ENCODE data around the gene HBZ. TPM values are rescaled to one million over a fixed set of nuclear protein-coding genes. Genes with fewer than 3 reads are reported as not detected.
"Not testable (repeated sequence)": the region's sequence is repeated elsewhere in the genome, so short reads cannot be mapped to it uniquely, and the experiment has no call there.

Gene HBZ
- total and polyA plus RNA-seq, 9 donors: 0.93 to 16.3 (median 7.2) TPM

DNA sequence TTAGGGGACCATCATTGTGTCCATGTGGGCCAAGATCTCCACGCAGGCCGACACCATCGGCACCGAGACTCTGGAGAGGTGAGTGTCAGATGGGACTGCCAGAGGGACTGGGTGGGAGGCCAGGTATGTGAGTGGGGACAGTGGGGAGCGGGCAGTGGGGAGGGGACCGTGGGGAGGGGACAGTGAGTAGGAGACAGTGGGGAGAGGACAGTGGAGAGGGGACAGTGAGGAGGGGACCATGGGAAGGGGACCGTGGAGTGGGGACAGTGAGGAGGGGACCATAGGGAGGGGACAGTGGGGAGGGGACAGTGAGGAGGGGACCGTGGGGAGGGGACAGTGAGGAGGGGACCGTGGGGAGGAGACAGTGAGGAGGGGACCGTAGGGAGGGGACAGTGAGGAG lies 10.7 kb downstream of the HBZ start:
- not testable (repeated sequence) for H3K4me3 ChIP-seq (ENCODE audit: low read length); H3K9me3 ChIP-seq (replicated peaks; ENCODE audit: control insufficient read depth, low read depth, low read length); H3K27ac ChIP-seq (ENCODE audit: low read length); DNase-seq; H3K36me3 ChIP-seq (ENCODE audit: control insufficient read depth, insufficient read depth, low read length)
- peaks cover 59% of the 10 kb centered on the region for H3K27me3 ChIP-seq (ENCODE audit: control insufficient read depth, insufficient read depth, low read length)
- 76% methylated on average over 4 of the region's 10 CpGs for WGBS (ENCODE audit: insufficient coverage)
- H3K4me1 ChIP-seq (ENCODE audit: control insufficient read depth, insufficient read depth, low read length): peaks cover 17% of the 10 kb centered on the region

DNA sequence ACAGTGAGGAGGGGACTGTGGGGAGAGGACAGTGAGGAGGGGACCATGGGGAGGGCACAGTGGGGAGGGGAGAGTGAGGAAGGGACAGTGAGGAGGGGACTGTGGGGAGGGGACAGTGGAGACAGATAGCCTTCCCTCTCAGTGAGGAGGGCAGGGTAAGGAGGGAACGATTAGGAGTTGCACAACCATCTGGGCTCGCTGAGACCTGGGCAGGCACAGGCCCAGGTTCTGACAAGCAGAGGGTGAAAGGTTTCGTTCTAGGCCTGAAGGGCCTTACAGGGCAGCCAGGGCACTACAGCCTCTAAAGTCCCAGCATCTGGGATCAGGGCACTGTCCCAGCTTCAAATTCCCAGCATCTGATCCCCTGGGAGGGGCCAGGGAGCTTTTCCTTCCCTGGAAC lies 11.3 kb downstream of the HBZ start:
- not testable (repeated sequence) for H3K36me3 ChIP-seq (ENCODE audit: control insufficient read depth, insufficient read depth, low read length); H3K27ac ChIP-seq (ENCODE audit: low read length); H3K4me3 ChIP-seq (ENCODE audit: low read length); H3K9me3 ChIP-seq (replicated peaks; ENCODE audit: control insufficient read depth, low read depth, low read length); DNase-seq
- no CpG with 5 or more reads among the region's 3 CpGs for WGBS (ENCODE audit: insufficient coverage)
- Histone ChIP-seq H3K4me1 (ENCODE audit: control insufficient read depth, insufficient read depth, low read length) (peaks cover 17% of the 10 kb centered on the region), H3K27me3 (ENCODE audit: control insufficient read depth, insufficient read depth, low read length) (peaks cover 62% of the 10 kb centered on the region)

DNA sequence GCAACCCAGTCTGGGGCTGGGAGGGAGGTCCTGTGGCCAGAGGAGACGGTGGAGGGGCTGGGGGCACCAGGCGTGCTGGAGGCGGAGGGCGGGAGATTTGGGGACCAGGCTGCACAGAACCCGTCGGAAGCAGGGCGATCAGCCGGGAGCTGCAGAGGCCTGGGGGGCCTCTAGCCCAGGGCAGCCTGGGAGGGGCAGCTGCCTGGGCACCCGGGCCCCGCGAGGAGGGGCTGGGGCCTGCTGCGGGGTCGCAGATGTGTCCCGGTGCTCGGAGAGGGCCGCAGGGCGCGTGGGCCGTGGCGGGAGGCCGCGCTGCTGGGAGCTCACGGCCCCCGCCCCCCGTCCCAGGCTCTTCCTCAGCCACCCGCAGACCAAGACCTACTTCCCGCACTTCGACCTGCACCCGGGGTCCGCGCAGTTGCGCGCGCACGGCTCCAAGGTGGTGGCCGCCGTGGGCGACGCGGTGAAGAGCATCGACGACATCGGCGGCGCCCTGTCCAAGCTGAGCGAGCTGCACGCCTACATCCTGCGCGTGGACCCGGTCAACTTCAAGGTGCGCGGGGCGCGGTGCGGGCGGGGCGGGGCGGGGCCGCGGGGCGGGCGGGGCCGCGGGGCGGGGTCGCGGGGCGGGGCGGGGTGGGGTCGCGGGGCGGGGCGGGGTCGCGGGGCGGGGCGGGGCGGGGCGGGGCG lies 11.8 kb downstream of the HBZ start:
- not testable (repeated sequence) for H3K4me3 ChIP-seq (ENCODE audit: low read length); H3K9me3 ChIP-seq (replicated peaks; ENCODE audit: control insufficient read depth, low read depth, low read length); H3K36me3 ChIP-seq (ENCODE audit: control insufficient read depth, insufficient read depth, low read length); H3K27ac ChIP-seq (ENCODE audit: low read length); DNase-seq
- peaks cover 65% of the 10 kb centered on the region for H3K27me3 ChIP-seq (ENCODE audit: control insufficient read depth, insufficient read depth, low read length)
- H3K4me1 ChIP-seq (ENCODE audit: control insufficient read depth, insufficient read depth, low read length): peaks cover 17% of the 10 kb centered on the region
- no CpG with 5 or more reads among the region's 80 CpGs for WGBS (ENCODE audit: insufficient coverage)

DNA sequence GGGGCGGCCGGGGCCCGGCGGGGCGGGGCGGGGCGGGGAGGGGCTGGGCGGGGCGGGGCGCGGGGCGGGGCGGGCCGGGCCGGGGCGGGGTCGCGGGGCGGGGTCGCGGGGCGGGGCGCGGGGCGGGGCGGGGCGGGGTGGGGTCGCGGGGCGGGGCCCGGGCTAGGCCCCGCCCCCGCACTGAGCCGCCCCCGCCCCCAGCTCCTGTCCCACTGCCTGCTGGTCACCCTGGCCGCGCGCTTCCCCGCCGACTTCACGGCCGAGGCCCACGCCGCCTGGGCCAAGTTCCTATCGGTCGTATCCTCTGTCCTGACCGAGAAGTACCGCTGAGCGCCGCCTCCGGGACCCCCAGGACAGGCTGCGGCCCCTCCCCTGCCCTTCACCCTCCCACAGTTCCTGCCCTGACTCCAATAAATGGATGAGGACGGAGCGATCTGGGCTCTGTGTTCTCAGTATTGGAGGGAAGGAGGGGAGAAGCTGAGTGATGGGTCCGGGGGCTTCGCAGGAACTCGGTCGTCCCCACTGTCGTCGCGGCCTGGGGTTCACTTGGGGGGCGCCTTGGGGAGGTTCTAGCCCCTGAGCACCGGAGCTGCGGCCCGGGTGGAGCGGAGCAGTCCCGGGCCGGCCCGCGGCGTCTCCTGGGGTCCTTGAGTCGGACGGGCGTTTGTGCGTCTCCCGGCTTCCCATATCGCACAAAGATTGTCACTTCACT lies 12.5 kb downstream of the HBZ start:
- Histone ChIP-seq H3K27ac (ENCODE audit: low read length) (no peak overlapping the region), H3K9me3 (replicated peaks; ENCODE audit: control insufficient read depth, low read depth, low read length) (no peaks in the 10 kb centered on the region), H3K4me3 (ENCODE audit: low read length) (peak overlapping the region; percentile 13), H3K36me3 (ENCODE audit: control insufficient read depth, insufficient read depth, low read length) (no peaks in the 10 kb centered on the region), H3K4me1 (ENCODE audit: control insufficient read depth, insufficient read depth, low read length) (peaks cover 17% of the 10 kb centered on the region), H3K27me3 (ENCODE audit: control insufficient read depth, insufficient read depth, low read length) (peaks cover 67% of the 10 kb centered on the region)
- WGBS (ENCODE audit: insufficient coverage): under 1% methylated on average over 40 of the region's 77 CpGs
- no peak for DNase-seq

DNA sequence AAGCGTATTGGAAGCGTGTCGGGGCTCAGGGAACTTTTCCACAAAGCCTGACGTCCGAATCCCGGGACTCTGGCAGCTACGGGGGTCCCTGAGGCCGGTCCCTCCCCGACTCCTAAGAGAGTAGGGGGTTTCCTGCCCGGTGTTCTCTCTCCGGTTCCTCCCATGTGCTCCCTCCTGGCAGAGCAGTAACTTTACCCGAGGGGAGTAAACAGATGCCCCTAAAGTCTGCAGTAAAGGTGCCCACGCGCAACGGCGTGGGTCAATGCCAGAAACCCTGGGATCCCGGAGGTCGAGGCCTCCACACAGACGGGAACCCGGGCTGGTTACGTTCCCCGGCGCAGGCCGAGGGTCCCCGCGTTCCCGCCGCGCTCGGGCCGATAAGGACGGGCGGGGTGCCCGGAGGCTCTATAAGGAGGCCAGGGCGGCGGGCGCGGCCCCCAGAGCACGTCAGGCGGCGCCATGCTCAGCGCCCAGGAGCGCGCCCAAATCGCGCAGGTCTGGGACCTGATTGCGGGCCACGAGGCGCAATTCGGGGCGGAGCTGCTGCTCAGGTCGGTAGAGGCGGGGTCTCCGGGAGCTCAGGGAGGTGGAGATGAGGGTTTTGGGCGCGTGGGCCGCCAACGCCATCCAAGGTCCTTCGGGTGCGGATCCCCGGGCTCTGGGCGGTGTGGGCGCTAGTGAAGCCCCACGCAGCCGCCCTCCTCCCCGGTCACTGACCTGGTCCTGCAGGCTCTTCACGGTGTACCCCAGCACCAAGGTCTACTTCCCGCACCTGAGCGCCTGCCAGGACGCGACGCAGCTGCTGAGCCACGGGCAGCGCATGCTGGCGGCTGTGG lies 13.3 kb downstream of the HBZ start, which contains the start of gene HBM:
HBM (plus strand) TSS at position 440 of the 836 bp plus-strand sequence; CDS start at position 460, 20 bp downstream.
- Histone ChIP-seq H3K4me3 (ENCODE audit: low read length) (peak within 1 kb of the TSS; percentile 13), H3K4me1 (ENCODE audit: control insufficient read depth, insufficient read depth, low read length) (peaks cover 17% of the 10 kb centered on the region), H3K9me3 (replicated peaks; ENCODE audit: control insufficient read depth, low read depth, low read length) (no peaks in the 10 kb centered on the region), H3K27ac (ENCODE audit: low read length) (no peak within 1 kb of the TSS), H3K27me3 (ENCODE audit: control insufficient read depth, insufficient read depth, low read length) (peaks cover 73% of the 10 kb centered on the region), H3K36me3 (ENCODE audit: control insufficient read depth, insufficient read depth, low read length) (no peaks in the 10 kb centered on the region)
- DNase-seq: no peak
- WGBS (ENCODE audit: insufficient coverage): 2% methylated on average over 73 of the region's 75 CpGs

DNA sequence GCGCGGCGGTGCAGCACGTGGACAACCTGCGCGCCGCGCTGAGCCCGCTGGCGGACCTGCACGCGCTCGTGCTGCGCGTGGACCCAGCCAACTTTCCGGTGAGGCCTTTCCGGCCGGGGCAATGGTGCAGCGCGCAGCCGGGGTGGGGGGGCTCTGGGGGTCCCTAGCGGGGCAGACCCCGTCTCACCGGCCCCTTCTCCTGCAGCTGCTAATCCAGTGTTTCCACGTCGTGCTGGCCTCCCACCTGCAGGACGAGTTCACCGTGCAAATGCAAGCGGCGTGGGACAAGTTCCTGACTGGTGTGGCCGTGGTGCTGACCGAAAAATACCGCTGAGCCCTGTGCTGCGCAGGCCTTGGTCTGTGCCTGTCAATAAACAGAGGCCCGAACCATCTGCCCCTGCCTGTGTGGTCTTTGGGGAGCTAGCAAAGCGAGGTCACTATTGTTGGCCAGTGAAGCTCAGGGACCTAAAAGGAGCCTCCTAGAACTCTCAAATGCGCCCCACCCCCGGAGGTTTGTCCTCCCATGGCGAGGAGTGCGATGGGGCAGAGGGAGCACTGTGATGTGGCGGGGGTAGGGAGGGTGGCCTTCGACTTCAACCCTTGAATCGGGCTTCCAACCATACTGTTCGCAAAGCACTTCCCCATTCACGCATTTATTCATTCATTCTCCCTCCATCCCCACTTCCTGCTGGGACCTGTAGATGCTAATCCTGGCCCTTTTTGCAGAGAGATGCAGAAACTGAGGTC lies 14.1 kb downstream of the HBZ start:
- Histone ChIP-seq H3K36me3 (ENCODE audit: control insufficient read depth, insufficient read depth, low read length) (no peaks in the 10 kb centered on the region), H3K9me3 (replicated peaks; ENCODE audit: control insufficient read depth, low read depth, low read length) (no peaks in the 10 kb centered on the region), H3K4me3 (ENCODE audit: low read length) (no peak overlapping the region), H3K27ac (ENCODE audit: low read length) (no peak overlapping the region), H3K4me1 (ENCODE audit: control insufficient read depth, insufficient read depth, low read length) (peaks cover 17% of the 10 kb centered on the region), H3K27me3 (ENCODE audit: control insufficient read depth, insufficient read depth, low read length) (peaks cover 74% of the 10 kb centered on the region)
- no peak for DNase-seq
- 3% methylated on average over 41 of the region's 45 CpGs for WGBS (ENCODE audit: insufficient coverage)

DNA sequence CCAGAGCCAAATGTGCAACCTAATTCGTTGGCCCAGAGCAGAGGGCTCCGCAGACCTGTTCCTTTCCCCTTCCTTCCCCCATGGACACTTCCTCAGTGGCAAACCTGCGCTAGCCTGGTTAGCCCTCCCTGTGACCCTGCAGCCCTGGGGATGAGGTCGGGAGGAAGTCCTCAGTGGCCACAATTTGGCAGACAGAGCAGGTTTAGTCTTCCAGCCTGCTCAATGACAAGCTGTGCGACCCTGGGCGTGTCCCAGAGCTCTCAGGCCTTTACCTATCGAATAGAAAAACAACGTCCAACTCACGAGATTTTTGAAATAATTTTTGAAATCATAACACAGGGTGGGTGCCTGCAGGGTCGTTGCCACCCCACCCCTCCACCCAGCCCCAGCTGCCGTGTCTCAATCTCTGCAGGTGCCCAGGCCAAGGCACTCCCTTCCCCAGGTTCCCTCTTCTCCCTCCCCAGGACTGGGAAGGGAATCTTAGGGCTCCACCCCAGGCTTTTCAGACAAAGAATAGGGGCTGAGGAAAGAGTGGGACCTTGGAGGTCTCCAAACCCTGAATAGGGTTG lies 14.8 kb downstream of the HBZ start:
- Histone ChIP-seq H3K27me3 (ENCODE audit: control insufficient read depth, insufficient read depth, low read length) (peaks cover 76% of the 10 kb centered on the region), H3K4me1 (ENCODE audit: control insufficient read depth, insufficient read depth, low read length) (peaks cover 17% of the 10 kb centered on the region), H3K9me3 (replicated peaks; ENCODE audit: control insufficient read depth, low read depth, low read length) (no peaks in the 10 kb centered on the region), H3K4me3 (ENCODE audit: low read length) (no peak overlapping the region), H3K36me3 (ENCODE audit: control insufficient read depth, insufficient read depth, low read length) (no peaks in the 10 kb centered on the region), H3K27ac (ENCODE audit: low read length) (no peak overlapping the region)
- WGBS (ENCODE audit: insufficient coverage): 3% methylated on average over 9 of the region's 11 CpGs
- DNase-seq: no peak

DNA sequence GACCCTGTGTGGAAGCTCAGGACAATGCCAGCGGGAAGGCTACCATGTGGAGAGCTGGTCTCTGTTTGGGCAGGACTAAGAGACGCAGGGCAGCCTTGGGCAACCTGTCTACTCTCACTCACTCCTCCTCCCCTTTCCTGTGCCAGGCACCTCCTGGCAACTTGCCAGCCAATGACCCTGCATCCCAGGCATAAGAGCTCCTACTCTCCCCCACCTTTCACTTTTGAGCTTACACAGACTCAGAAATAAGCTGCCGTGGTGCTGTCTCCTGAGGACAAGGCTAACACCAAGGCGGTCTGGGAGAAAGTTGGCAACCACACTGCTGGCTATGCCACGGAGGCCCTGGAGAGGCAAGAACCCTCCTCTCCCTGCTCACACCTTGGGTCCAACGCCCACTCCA lies 16.0 kb downstream of the HBZ start:
- H3K27ac ChIP-seq (ENCODE audit: low read length): no peak overlapping the region
- peaks cover 17% of the 10 kb centered on the region for H3K4me1 ChIP-seq (ENCODE audit: control insufficient read depth, insufficient read depth, low read length)
- H3K36me3 ChIP-seq (ENCODE audit: control insufficient read depth, insufficient read depth, low read length): no peaks in the 10 kb centered on the region
- 59% methylated on average over 6 of the region's 6 CpGs for WGBS (ENCODE audit: insufficient coverage)
- no peak for DNase-seq
- H3K9me3 ChIP-seq (replicated peaks; ENCODE audit: control insufficient read depth, low read depth, low read length): no peaks in the 10 kb centered on the region
- no peak overlapping the region for H3K4me3 ChIP-seq (ENCODE audit: low read length)
- H3K27me3 ChIP-seq (ENCODE audit: control insufficient read depth, insufficient read depth, low read length): peaks cover 71% of the 10 kb centered on the region

DNA sequence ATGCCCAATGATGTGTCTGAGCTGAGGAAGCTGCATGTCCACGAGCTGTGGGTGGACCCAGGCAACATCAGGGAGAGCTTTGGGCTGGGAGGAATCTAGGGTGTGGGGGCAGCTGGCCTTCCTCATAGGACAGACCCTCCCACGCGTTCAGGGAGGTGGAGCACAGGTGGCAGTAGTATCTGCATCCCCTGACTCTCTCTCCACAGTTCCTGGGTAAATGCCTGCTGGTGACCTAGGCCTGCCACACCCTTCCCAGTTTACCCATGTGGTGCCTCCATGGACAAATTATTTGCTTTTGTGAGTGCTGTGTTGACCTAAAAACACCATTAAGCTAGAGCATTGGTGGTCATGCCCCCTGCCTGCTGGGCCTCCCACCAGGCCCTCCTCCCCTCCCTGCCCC lies 16.6 kb downstream of the HBZ start:
- no peaks in the 10 kb centered on the region for H3K36me3 ChIP-seq (ENCODE audit: control insufficient read depth, insufficient read depth, low read length)
- H3K9me3 ChIP-seq (replicated peaks; ENCODE audit: control insufficient read depth, low read depth, low read length): no peaks in the 10 kb centered on the region
- 13% methylated on average over 1 of the region's 3 CpGs for WGBS (ENCODE audit: insufficient coverage)
- H3K4me3 ChIP-seq (ENCODE audit: low read length): no peak overlapping the region
- no peak overlapping the region for H3K27ac ChIP-seq (ENCODE audit: low read length)
- peaks cover 17% of the 10 kb centered on the region for H3K4me1 ChIP-seq (ENCODE audit: control insufficient read depth, insufficient read depth, low read length)
- H3K27me3 ChIP-seq (ENCODE audit: control insufficient read depth, insufficient read depth, low read length): peaks cover 73% of the 10 kb centered on the region
- no peak for DNase-seq

Measured in muscle of leg (tissue), 11 donors.